ENCODE results near the gene SLC22A2.
A peak's percentile ranks its signal among the peaks of the same experiment; 100 is the strongest.
"Not testable (repeated sequence)": the region's sequence is repeated elsewhere in the genome, so short reads cannot be mapped to it uniquely, and the experiment has no call there.

The SLC22A2 gene

DNA sequence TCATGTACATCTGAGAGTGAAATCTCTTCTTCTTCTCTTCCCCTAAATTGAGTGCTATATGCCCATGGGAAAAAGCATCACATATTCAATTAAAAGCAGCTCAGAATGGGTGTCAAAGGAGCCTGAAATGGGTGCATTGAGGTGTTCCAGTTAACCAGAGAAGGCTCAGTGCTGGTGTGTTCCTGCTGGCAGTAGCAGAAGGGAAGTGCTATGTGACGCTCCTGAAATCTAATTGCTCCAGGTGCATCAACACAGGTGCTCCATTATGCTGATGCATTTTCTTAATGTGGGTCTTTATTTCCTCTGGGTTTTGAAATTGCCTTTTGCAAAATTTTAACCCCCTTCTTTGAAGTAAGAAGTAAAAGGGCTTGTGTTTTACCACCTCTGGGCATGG, 17.9 kb downstream of the SLC22A2 start:
- no peak for DNase-seq

DNA sequence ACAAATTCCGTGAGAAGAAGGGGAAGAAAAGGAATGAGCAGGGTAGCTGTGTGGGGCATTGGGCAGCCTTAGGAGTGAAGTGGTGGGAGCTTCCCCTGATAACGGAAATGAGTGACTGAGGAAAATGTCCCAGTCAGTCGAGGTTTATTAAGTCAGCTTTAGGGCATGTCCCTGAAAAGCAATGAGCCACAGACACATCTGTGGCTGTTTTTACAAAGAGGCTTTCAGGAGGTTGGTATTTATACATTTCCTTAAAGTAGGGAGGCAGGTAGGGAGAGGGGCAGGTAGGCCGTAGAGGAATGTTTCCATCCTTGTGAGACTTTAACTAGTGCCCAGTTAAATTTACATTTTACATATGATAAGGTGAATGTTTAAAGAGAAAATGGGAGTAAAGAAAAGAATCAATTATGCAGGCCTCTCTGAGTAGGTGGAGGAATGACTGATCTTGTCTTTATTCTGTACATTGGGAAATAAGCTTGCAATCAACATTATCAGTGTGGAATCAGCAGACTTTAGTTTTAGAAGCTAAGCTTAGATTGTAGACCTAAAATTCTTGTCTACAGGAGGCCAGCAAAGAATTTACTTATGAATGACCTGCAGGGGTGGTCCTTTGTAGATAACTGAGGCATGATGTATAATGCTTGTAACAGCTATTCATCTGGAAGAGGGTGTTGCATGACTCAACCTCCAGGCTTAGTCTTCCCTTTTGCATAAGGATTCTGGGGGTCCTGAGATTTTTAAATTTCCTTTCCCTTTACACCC, 18.5 kb downstream of the SLC22A2 start:
- no peak for DNase-seq

- DNase-seq, result no peak
These were observed 19.6 kb downstream of the SLC22A2 start for GRCh38 chr6:160238761-160239751.

DNA sequence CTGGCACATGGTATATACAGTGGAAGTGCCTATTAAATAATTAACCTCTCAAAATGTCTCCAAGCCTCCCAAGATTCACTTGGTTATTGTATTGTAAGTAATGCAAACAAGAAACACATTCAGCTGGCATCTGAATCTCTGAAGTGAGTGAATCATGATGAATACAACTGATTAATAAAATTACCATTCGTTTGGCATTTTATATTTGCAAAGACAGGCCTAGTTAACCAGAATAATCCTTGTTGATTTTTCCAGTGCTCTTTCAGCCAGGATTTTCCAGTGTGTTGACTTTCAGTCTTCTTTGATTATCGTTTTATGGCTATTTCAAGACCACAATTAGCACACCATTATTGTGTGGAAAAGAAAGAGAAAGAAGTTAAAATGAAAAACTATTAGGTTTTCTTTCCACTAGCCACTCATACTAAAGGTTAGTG, 20.3 kb downstream of the SLC22A2 start:
- DNase-seq, result no peak

DNA sequence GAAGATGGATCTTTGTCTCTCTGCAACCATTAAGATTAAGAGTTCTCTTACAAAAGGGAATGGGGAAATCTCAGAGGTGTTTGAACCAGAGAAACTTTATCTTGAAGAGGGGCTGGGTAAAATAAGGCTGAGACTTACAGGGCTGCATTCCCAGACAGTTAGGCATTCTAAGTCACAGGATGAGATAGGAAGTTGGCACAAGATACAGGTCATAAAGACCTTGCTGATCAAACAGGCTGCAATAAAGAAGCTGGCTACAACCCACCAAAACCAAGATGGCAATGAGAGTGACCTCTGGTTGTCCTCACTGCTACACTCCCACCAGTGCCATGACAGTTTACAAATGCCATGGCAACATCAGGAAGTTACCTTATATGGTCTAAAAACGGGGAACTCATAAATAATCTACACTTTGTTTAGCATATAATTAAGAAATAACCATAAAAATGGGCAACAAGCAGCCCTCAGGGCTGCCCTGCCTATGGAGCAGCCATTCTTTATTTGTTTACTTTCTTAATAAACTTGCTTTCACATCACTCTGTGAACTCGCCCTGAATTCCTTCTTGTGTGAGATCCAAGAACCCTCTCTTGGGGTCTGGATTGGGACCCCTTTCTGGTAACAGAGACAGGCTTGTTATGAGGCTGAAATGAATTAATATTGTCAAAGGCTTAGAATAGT, 20.9 kb downstream of the SLC22A2 start:
- not testable (repeated sequence) for DNase-seq

- DNase-seq, result not testable (repeated sequence)
These were observed 22.3 kb downstream of the SLC22A2 start for GRCh38 chr6:160236235-160236872.

GRCh38 chr6:160233950-160234640, 24.5 kb downstream of the SLC22A2 start:
- not testable (repeated sequence) for DNase-seq

DNA sequence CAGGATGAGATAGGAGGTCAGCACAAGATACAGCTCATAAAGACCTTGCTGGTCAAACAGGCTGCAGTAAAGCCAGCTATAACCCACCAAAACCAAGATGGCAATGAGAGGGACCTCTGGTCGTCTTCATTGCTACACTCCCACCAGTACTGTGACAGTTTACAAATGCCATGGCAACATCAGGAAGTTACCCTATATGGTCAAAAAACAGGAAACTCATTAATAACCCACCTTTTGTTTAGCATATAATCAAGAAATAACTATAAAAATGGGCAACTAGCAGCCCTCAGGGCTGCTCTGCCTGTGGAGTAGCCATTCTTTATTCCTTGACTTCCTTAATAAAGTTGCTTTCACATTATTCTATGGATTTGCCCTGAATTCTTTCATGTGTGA, 30.9 kb downstream of the SLC22A2 start:
- no peak for DNase-seq

DNA sequence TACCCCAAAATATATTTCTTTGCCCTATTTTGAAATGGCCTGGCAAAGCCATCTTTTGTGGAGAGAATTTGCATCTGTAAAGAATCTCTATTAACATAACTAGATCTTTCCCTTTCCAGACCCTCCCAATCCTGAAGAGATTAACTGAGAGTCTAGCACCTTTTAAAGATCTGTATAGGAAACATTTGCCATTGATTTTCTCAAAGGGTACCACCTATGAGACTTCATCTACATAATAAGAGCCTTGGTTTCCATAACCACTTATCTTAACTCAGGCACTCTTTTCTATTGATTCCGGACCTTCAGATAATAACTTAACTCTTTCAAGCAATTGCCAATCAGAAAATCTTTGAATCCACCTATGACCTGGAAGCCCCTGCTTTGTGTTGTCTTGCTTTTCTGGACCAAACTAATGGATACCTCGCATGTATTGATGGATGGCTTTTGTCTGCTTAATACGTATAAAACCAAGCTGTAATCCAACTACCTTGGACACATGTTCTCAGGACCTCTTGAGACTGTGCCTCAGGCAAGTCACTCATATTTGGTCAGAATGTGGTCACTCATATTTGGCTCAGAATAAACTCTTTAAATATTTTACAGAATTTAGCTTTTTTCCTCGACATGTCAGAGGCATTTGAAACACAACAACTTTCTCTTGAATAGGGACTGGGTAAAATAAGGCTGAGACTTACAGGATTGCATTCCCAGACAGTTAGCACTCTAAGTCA, 31.4 kb downstream of the SLC22A2 start:
- DNase-seq, result no peak

DNA sequence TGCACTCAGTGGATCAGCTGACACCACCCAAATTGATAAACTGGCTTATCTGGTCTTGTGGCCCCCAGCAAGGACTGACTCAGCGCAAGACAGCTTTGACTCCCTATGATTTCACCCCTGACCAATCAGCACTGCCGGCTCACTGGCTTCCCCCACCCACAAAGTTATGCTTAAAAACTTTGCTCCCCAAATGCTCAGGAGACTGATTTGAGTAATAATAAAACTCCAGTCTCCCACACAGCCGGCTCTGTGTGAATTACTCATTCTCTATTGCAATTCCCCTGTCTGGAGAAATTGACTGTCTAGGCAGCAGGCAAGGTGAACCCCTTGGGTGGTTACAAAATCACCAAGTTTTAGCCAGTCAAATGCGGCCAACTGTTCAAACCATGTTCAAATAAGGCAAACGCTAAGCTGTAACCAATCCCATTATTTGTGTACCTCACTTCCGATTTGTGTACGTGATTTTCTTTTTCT, 32.5 kb downstream of the SLC22A2 start:
- DNase-seq, result peak in 1 of 2 experiments; percentile 23

GRCh38 chr6:160224639-160225237, 33.9 kb downstream of the SLC22A2 start:
- no peak for DNase-seq

DNA sequence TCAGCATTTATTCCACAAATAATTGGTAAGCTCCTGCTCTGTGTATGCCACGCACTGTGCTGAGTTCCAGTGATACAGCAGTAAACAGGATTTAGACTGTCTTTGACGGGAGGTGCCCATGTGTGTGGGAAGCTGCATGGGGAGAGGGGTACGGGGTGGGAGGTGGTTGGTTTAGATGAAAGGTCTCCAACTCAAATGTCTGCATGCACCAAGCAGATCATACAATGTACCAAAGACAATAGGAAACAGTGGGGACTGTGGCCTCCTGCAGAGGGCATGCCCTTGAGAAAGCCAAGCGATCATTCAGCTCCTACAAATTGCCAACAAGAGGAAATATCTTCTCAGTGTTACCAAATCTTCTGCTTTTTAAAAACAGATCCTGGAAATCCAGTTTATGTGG, 36.1 kb downstream of the SLC22A2 start:
- DNase-seq, result no peak

GRCh38 chr6:160221918-160222317, 36.7 kb downstream of the SLC22A2 start:
- no peak for DNase-seq

DNA sequence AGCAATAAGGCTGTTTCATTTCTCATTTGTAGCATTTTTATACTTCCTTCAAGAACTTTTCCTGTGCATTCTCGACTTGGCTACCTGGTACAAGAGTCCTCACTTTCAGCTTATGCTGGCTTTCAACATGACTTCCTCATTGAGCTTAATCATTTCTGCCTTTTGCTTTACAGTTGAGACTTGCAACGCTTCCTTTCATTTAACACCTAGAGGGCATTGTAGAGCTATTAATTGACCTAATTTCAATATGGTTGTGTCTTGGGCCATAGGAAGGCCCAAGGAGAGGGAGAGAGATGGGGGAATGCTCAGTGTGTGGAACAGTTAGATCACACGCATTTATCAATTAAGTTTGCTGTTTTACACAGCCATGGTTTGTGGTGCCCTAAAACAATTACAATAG, 37.2 kb downstream of the SLC22A2 start:
- no peak for DNase-seq

- no peak for DNase-seq
These were observed 39.8 kb downstream of the SLC22A2 start for GRCh38 chr6:160218810-160219209.

DNA sequence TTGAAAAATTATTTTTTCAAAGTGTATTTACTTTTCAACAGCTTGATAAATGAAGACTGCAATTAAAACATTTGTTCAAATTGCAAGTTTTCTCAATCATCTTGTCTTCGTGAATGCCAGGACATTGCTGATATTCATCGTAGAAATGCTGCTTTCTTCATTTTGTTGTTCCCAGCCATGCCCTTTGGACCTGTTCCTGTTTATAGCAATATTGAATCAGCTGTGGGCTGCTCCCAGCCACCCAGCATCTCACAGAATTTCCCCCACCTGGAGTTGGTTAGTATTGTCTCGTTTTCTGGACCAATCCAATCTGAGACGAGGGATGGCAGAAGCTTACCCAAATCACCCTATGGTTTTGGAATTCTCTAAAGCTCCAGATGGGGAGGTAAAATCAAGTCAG, 40.8 kb downstream of the SLC22A2 start:
- no peak for DNase-seq

DNA sequence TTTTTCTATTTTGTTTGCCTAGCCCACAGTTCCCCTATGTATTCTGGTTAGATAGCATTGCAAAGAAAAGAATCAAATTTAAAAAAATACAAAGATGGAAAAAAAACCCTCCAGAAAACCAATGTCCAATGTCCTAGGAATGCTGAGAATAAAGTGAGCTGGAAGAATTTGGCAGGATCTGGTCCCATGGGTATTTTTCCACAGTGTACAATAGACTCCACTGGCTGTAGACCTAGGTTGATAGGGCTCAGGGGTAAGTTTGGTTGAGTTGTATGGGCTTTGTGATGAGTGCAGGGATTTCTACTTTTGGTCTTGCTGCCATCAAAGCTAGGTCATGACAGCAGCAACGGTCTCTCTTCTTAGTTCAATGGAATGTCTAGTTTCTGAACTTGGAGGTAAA, 41.5 kb downstream of the SLC22A2 start:
- DNase-seq, result no peak

- DNase-seq, result no peak
These were observed 43.4 kb downstream of the SLC22A2 start for GRCh38 chr6:160215232-160215631.

GRCh38 chr6:160207618-160208017, 51.0 kb downstream of the SLC22A2 start:
- DNase-seq, result no peak

DNA sequence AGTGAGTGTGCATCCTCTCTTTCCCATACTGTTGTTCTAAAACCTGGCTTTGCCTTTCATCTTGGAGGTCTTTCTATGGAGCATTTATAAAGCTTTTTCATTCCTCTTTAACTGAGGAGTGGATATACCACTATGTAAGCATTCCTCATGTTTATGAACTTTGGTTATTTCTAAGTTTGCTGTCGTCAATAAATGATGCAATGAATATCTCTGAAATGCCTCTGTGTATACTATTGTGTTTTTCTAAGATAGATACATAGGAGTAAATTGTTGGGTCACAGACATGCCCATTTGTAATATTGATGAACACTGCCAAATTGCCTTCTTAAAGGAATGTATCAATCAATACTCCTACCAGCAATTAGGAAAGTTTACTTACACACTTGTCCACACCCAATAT, 53.9 kb downstream of the SLC22A2 start:
- DNase-seq, result no peak

DNA sequence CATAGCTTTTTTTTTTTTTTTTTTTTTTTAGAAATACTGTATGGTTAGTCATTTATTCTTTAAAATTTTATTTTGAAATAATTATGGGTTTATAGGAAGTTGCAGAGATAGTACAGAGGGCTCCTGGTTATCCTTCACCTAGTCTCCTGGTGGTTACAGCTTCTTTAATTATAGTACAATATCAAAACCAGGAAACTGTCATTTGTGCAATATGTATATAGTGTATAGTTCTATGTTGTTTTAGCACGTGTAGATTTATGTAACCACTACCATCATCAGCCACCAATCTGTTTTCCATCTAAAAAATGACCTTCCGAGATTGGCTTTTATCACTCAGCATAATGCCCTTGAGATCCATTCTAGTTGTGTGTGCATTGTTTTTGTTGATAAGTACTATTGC, 54.7 kb downstream of the SLC22A2 start:
- DNase-seq, result no peak
